Fibroblast of mammary gland (primary cell): ENCODE data around the gene EDDM13.
A peak's percentile ranks its signal among the peaks of the same experiment; 100 is the strongest.

ENCODE experiments used
- DNase-seq: peaks from one replicate; pipeline ENCODE4 v3.0.0-alpha.2; 2010; ENCODE audit warnings: low read depth
- H3K4me3 ChIP-seq: 2 replicates; pipeline ENCODE4 v1.5.1; 2011; ENCODE audit warnings: low read depth, mild to moderate bottlenecking, low read length, moderate library complexity; ENCODE audit not compliant: control insufficient read depth
- TF ChIP-seq, protein P1 (sequence below): conservative IDR thresholded peaks from 2 replicates; pipeline ENCODE4 v1.5.1; 2011; ENCODE audit warnings: low read depth, low read length, inconsistent platforms; ENCODE audit not compliant: control insufficient read depth, insufficient read depth

EDDM13 gene

DNA sequence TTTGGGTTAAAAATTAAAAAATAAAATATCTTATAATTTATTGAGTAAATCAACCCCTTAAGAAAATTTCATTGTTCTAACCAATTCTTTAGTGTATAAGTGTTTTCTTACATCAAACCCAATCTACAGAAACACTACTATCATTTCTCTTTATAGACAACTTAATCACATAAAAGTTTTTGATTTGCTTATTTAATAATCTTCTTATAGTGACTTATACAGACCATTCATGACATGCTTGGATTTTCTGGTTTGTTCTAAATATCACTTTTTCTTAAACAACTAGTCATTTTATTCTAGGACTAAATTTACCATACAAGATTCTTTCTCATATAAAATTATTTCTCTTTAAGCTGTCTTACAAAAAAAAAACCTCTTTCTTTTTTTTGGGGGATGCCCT is 69.4 kb downstream of the EDDM13 start:
- TF ChIP-seq, protein P1, sequence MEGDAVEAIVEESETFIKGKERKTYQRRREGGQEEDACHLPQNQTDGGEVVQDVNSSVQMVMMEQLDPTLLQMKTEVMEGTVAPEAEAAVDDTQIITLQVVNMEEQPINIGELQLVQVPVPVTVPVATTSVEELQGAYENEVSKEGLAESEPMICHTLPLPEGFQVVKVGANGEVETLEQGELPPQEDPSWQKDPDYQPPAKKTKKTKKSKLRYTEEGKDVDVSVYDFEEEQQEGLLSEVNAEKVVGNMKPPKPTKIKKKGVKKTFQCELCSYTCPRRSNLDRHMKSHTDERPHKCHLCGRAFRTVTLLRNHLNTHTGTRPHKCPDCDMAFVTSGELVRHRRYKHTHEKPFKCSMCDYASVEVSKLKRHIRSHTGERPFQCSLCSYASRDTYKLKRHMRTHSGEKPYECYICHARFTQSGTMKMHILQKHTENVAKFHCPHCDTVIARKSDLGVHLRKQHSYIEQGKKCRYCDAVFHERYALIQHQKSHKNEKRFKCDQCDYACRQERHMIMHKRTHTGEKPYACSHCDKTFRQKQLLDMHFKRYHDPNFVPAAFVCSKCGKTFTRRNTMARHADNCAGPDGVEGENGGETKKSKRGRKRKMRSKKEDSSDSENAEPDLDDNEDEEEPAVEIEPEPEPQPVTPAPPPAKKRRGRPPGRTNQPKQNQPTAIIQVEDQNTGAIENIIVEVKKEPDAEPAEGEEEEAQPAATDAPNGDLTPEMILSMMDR, result no peak

GRCh38 chr19:56347163-56347778 is 74.7 kb downstream of the EDDM13 start:
- no peak overlapping the region for H3K4me3 ChIP-seq
- DNase-seq, result no peak
- TF ChIP-seq, protein P1, result no peak

More for the DNA sequence above, 69.4 kb downstream of the EDDM13 start:
- no peak overlapping the region for H3K4me3 ChIP-seq
- peak; percentile 10 for DNase-seq

GRCh38 chr19:56348289-56348877 is 75.8 kb downstream of the EDDM13 start:
- peak; percentile 15 for DNase-seq
- TF ChIP-seq, protein P1, result peak; percentile 39
- no peak overlapping the region for H3K4me3 ChIP-seq

DNA sequence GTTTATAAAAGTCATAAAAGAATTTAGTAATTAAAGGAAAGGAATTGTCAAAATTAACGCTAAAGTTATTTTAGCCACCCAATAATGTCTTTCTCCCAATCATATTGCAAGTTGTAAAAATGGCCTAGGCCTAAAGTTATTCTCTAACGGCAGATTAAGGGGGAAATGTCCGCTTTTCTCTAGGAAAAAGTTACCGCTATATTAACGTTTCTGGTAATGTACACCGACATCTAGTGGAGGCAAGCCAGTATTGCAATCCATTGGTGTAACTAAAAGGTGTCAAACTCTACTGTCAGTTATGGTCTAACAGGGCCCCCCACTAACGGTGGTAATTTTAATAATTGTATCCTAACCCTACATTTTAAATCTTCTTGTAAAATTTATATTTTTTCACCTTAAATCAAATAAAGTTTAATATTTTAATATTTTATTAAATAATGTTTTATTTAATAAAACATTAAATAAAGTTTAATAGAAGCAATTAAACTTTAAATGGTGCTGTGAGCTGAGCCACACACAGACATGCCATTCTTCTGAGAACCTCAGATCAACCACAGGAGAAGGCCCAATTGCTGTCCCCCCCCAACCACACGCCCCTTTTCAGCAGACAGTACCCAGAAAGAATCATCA is 78.0 kb downstream of the EDDM13 start:
- no peak overlapping the region for H3K4me3 ChIP-seq
- TF ChIP-seq, protein P1, result peak; percentile 87

DNA sequence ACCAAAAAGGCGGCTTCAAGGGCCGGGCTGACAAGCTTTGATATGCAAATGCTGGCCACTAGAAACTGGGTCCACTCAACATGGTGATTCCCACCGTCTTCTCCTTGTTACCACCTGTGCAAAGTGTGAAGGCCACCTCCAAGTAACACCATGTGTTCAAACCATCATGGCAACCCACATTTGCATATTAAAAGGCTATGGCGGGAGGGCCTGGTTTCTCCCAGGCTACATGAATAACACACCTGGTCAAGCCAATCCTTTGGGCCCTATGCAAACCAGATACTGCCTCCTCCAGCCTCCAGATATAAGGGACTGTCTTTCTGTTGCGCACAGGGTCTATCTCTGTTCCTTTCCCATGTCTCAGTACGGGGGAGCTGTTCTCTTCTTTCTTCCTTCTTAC is 78.7 kb downstream of the EDDM13 start:
- H3K4me3 ChIP-seq, result no peak overlapping the region
- TF ChIP-seq, protein P1, result no peak
- DNase-seq, result no peak

More for the DNA sequence above, 78.0 kb downstream of the EDDM13 start:
- peak; percentile 51 for DNase-seq

GRCh38 chr19:56355517-56355916 is 83.0 kb downstream of the EDDM13 start:
- H3K4me3 ChIP-seq, result no peak overlapping the region
- no peak for DNase-seq
- TF ChIP-seq, protein P1, result no peak

GRCh38 chr19:56356944-56357343 is 84.4 kb downstream of the EDDM13 start:
- TF ChIP-seq, protein P1, result no peak
- H3K4me3 ChIP-seq, result no peak overlapping the region
- no peak for DNase-seq
